IMR-90 (cell line): ENCODE measurements around the gene SBK3.

ENCODE experiments used
- CTCF ChIP-seq: conservative IDR thresholded peaks from 2 replicates; pipeline ENCODE4 v1.5.1; 2012; ENCODE audit warnings: mild to moderate bottlenecking, low read depth, low read length, improper control_type of control experiment
- RAD21 ChIP-seq: IDR thresholded peaks from 2 replicates; pipeline ENCODE4 v1.6.1; 2012; ENCODE audit warnings: low read length, improper control_type of control experiment
- TF ChIP-seq, protein P1 (sequence below): fragments of 150-350 bp; IDR thresholded peaks from 2 replicates; pipeline ENCODE4 v1.6.1; 2017; ENCODE audit warnings: mild to moderate bottlenecking, antibody characterized with exemption, low read length, low read depth

DNA sequence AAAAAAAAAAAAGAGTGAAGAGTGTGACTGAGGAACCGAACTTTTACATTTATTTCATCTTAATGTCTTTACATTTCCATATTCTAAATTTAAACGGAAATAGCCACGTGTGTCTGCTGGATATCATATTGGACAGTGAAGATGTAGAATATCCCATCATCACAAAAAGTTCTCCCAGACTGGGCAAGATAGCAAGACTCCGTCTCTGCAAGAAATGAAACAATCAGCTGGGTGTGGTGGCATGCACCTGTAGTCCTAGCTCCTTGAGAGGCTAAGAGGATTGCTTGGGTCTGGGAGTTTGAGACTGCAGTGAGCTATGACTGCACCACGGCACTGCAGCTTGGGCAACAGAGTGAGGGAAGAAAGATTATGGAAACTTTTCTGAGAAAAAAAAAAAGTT is 31.4 kb upstream of the SBK3 start:
- TF ChIP-seq CTCF (no peak), RAD21 (no peak)
- TF ChIP-seq, protein P1, sequence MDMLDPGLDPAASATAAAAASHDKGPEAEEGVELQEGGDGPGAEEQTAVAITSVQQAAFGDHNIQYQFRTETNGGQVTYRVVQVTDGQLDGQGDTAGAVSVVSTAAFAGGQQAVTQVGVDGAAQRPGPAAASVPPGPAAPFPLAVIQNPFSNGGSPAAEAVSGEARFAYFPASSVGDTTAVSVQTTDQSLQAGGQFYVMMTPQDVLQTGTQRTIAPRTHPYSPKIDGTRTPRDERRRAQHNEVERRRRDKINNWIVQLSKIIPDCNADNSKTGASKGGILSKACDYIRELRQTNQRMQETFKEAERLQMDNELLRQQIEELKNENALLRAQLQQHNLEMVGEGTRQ, result no peak
